Psoas muscle (tissue), 8 donors: Measurements from ENCODE around the gene PHLDB2. TPM values are rescaled to one million over a fixed set of nuclear protein-coding genes. Genes with fewer than 3 reads are reported as not detected.

ENCODE experiments used
- ATAC-seq, 4 donors: fragments of 200-7000 bp; cut with Tn5 transposase; one replicate each; pipeline ENCODE4 v1.9.1; 2020; ENCODE audit warnings: moderate library complexity in 3 of 4, mild to moderate bottlenecking in 2 of 4
- DNase-seq, 2 donors: peaks; one replicate each; pipeline ENCODE4 v3.0.0-alpha.2; 2020
- H3K27ac ChIP-seq: fragments of 200-600 bp; one replicate; pipeline ENCODE4 v1.8.0; 2022
- H3K27me3 ChIP-seq, 3 donors: fragments of 200-600 bp in 1 of 3; one replicate each; pipeline versions ENCODE4 v1.6.1 to v1.8.0; 2013 to 2022; ENCODE audit warnings: low read length in 2 of 3, mild to moderate bottlenecking in 2 of 3, moderate library complexity in 1 of 3; ENCODE audit not compliant: insufficient read depth in 3 of 3
- H3K36me3 ChIP-seq, 2 donors: fragments of 200-600 bp in 1 of 2; one replicate each; pipeline versions ENCODE4 v1.6.1 to v1.8.0; 2013 to 2022; ENCODE audit warnings: low read depth in 1 of 2, mild to moderate bottlenecking in 1 of 2, moderate library complexity in 1 of 2; ENCODE audit not compliant: insufficient read depth in 1 of 2
- H3K4me1 ChIP-seq: fragments of 200-600 bp; one replicate; pipeline ENCODE4 v1.8.0; 2022
- H3K4me3 ChIP-seq: fragments of 200-600 bp; one replicate; pipeline ENCODE4 v1.8.0; 2022; ENCODE audit warnings: mild to moderate bottlenecking
- H3K9me3 ChIP-seq: fragments of 200-600 bp; one replicate; pipeline ENCODE4 v1.8.0; 2022
- WGBS, 3 donors: extraction: QIAGEN DNeasy Blood & Tissue Kit; methylation state at CpG; one replicate each; pipeline versions ENCODE4 v1.1.6 to v1.1.7; 2013; 5-methylcytosine and 5-hydroxymethylcytosine counted together
- intact Hi-C, 2 donors: fragments of 100-400 bp; cut with DNase I; formaldehyde crosslinking; loops; one replicate each; pipeline versions ENCODE4 v1.11.0 to v1.14.2; 2022
- polyA plus RNA-seq, 3 donors: library from polyadenylated mRNA; stranded (reverse); fragments of 200-250 nt; gene quantifications; one replicate each; pipeline ENCODE4 v1.2.3, GENCODE V29; 2013
- total RNA-seq, 4 donors: library from RNA; stranded (reverse); fragmentation: NEBNext Ultra II Directional in 2 of 4; extraction: Animal tissue kit (Norgen Biotek cat#: 25700) in 2 of 4; gene quantifications; one replicate each; pipeline versions ENCODE4 v1.2.1 to v1.2.4, GENCODE V29; 2021 to 2023
- TF ChIP-seq, protein P1 (sequence below): fragments of 200-600 bp; IDR thresholded peaks from one replicate; pipeline ENCODE4 v1.8.0; 2022; ENCODE audit warnings: antibody characterized with exemption
- donor health status: healthy with polysubstance abuse.
- donor health status: DM: no; HTN: no; CAD: no; lungs with moderate emphysema.
- donor health status: Bipolar disorder and iron deficiency.
- donor health status: healthy.
- donor health status: DM: yes; HTN: yes; CAD: no.
- donor health status: DM: no; HTN: no; CAD: no.
- donor health status: DM: no; HTN: no; CAD: no.
- donor health status: DM: yes; HTN: yes; CAD: no.

PHLDB2 gene
- total and polyA plus RNA-seq, 7 donors, result 2.9 to 8.5 (median 5.6) TPM

DNA sequence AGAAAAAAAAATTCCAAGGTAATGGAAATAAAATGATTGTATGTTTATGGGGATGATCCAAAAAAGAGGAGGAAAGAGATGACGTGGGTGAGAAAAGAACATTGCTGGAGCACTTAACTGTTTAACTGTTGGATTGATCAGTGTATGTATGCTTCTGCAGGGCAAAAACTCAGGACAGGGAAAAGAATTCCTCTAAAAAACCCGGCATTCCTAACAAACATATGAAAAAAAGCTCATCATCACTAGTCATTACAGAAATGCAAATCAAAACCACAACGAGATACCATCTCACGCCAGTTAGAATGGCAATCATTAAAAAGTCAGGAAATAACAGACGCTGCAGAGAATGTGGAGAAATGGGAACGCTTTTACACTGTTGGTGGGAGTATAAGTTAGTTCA is 1.6 kb upstream of the PHLDB2 start:
- WGBS, 3 donors, result 73 to 78% (median 76%) methylated on average over 6 of the region's 6 CpGs
- no peaks in the 10 kb centered on the region for H3K4me1 ChIP-seq
- H3K36me3 ChIP-seq, result no peaks in the 10 kb centered on the region
- ATAC-seq (no peak), DNase-seq (no peak)
- peaks cover 0 to 47% (median 8%) of the 10 kb centered on the region in 3 donors for H3K27me3 ChIP-seq
- H3K27ac ChIP-seq, result no peak overlapping the region
- no peak overlapping the region for H3K4me3 ChIP-seq
- H3K9me3 ChIP-seq, result no peaks in the 10 kb centered on the region
- intact Hi-C loops, result no loop called here
- TF ChIP-seq, protein P1, sequence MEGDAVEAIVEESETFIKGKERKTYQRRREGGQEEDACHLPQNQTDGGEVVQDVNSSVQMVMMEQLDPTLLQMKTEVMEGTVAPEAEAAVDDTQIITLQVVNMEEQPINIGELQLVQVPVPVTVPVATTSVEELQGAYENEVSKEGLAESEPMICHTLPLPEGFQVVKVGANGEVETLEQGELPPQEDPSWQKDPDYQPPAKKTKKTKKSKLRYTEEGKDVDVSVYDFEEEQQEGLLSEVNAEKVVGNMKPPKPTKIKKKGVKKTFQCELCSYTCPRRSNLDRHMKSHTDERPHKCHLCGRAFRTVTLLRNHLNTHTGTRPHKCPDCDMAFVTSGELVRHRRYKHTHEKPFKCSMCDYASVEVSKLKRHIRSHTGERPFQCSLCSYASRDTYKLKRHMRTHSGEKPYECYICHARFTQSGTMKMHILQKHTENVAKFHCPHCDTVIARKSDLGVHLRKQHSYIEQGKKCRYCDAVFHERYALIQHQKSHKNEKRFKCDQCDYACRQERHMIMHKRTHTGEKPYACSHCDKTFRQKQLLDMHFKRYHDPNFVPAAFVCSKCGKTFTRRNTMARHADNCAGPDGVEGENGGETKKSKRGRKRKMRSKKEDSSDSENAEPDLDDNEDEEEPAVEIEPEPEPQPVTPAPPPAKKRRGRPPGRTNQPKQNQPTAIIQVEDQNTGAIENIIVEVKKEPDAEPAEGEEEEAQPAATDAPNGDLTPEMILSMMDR, result no peak

- intact Hi-C loops, result no loop called here
- H3K27me3 ChIP-seq, result peaks cover 0 to 49% (median 8%) of the 10 kb centered on the region in 3 donors
- H3K4me3 ChIP-seq, result peak overlapping the region; percentile 76
- peak overlapping the region; percentile 78 for H3K27ac ChIP-seq
- WGBS, 3 donors, result 22 to 28% (median 25%) methylated on average over 10 of the region's 10 CpGs
- TF ChIP-seq, protein P1, result no peak
- ATAC-seq, result no peak
- no peaks in the 10 kb centered on the region for H3K4me1 ChIP-seq
- H3K9me3 ChIP-seq, result no peaks in the 10 kb centered on the region
- H3K36me3 ChIP-seq, result no peaks in the 10 kb centered on the region
- no peak for DNase-seq
Observed at GRCh38 chr3:111858642-111859041, 423 bp upstream of the PHLDB2 start.

GRCh38 chr3:111859974-111860859 is 1.2 kb downstream of the PHLDB2 start:
- TF ChIP-seq, protein P1, result peak; percentile 49
- 0 to 1% (median 1%) methylated on average over 35 of the region's 35 CpGs for WGBS, 3 donors
- Histone ChIP-seq H3K27ac (peak overlapping the region; percentile 78), H3K4me1 (no peaks in the 10 kb centered on the region), H3K36me3 (no peaks in the 10 kb centered on the region), H3K9me3 (no peaks in the 10 kb centered on the region), H3K27me3 (peaks cover 0 to 49% (median 8%) of the 10 kb centered on the region in 3 donors), H3K4me3 (peak overlapping the region; percentile 76)
- intact Hi-C loops, result loop anchor here (1.0 to 5.0 kb wide), 2 partner anchors 143 kb away; no protein-coding TSS in a partner anchor
- DNase-seq (peak; percentile 58 to 78), ATAC-seq (peak; percentile 80 to 85 (median 81))

- intact Hi-C loops, result loop anchor here in 1 of 2 donors (5.0 kb wide), 1 partner anchor 144 kb away; no protein-coding TSS in a partner anchor
- Histone ChIP-seq H3K4me1 (no peaks in the 10 kb centered on the region), H3K4me3 (peak overlapping the region; percentile 76), H3K9me3 (no peaks in the 10 kb centered on the region), H3K36me3 (no peaks in the 10 kb centered on the region), H3K27ac (peak overlapping the region; percentile 78), H3K27me3 (peaks cover 0 to 49% (median 8%) of the 10 kb centered on the region in 3 donors)
- DNase-seq (no peak), ATAC-seq (no peak)
- WGBS, 3 donors, result 31 to 55% (median 33%) methylated on average over 7 of the region's 7 CpGs
- TF ChIP-seq, protein P1, result no peak
Observed at GRCh38 chr3:111861391-111861790, 2.3 kb downstream of the PHLDB2 start.
